ENCODE measurements around the gene DTNBP1. TPM values are rescaled to one million over a fixed set of nuclear protein-coding genes. Genes with fewer than 3 reads are reported as not detected.

The DTNBP1 gene
- total and polyA plus RNA-seq, 2 of the 13 experiments (the other 11 are each of a cell fraction or from before 2014, with no cell fraction given), result 6.6 to 19.1 TPM

DNA sequence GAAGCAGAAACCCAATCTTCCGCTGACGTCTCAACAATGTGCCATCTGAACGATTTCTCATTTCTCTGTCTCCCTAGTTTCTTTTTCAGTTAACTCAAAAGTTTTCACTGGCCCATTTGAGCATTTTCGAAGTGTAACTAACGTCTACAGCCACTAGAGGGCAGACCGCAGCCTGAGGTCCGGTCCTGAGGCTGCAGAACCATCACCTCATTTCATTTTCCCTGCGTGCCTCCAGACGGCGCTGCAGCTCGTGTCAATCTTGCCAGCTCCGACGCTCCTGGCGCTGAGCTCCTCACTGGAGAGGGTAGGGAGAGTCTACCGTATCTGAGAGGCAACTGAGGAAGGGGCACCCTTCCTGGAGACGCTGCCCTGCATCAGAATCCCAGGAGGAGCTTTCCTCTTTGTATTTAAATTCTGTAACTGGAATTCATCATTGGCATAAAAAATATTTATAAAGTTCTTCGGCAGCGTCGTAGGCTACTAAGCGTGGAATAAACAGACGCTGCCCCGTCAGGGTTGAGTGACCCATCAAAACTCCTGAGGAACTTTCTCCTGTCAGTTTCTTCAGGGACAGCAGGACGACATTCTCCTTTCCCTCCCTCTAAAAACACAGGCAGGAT, 28.5 kb upstream of the DTNBP1 start:
- ChIA-PET POLR2A (interaction anchor here (0.8 kb wide), 1 partner anchor 437 kb away, joined by 3 read pairs; the partner anchor contains the start of gene MYLIP), CTCF (ENCODE audit: low intra/inter-chr PET ratio, low total read pairs) (interaction anchor here (1.7 to 4.1 kb wide), 5 partner anchors 438 to 515 kb away, joined by 10 to 82 read pairs (median 19); partner anchors contain the start of gene MYLIP)
- peaks cover 0 to 8% of the 10 kb centered on the region in 2 experiments; a peak in 1 of 5 replicates for H3K27me3 ChIP-seq (ENCODE audit: control insufficient read depth in 1 of 2, insufficient read depth in 2 of 2, low read length in 2 of 2)
- peak; percentile 87 for FAIRE-seq
- whole genome bisulfite sequencing (ENCODE audit: low lambda C conversion rate), result 16% methylated on average over 23 of the region's 23 CpGs
- H3K4me3 ChIP-seq (replicated peaks in 1 of 3; ENCODE audit: insufficient read depth in 1 of 3, low read depth in 2 of 3, low read length in 3 of 3), result no peak overlapping the region
- no peaks in the 10 kb centered on the region for H3K36me3 ChIP-seq (replicated peaks in 1 of 2; ENCODE audit: control insufficient read depth in 1 of 2, insufficient read depth in 2 of 2, low read length in 2 of 2)
- BruUV-seq (replicated peaks), result no TSS peak
- ATAC-seq, result peak; percentile 99
- no peaks in the 10 kb centered on the region for H3K79me2 ChIP-seq (ENCODE audit: insufficient read depth, low read length)
- in situ Hi-C loops (cut with HindIII; ENCODE audit: extremely low pct_ligation_motif_present, low pct_unique_long_range_greater_than_20kb) (loop anchor here (5.0 kb wide), 1 partner anchor 496 kb away; no protein-coding TSS in a partner anchor), intact Hi-C loops (cut with micrococcal nuclease; ENCODE audit: unreplicated experiment) (loop anchor here (1.0 kb wide), 4 partner anchors 438 to 515 kb away; partner anchors contain the start of gene MYLIP)
- no peak overlapping the region for H3K9ac ChIP-seq (ENCODE audit: insufficient read depth, low read depth, low read length)
- H3K4me1 ChIP-seq (ENCODE audit: insufficient read depth, low read length), result peaks cover 9% of the 10 kb centered on the region
- H4K20me1 ChIP-seq (ENCODE audit: insufficient read depth, low read length), result no peaks in the 10 kb centered on the region
- peak overlapping the region; percentile 14 for H3K4me2 ChIP-seq (ENCODE audit: low read depth, low read length)
- no peak overlapping the region for H2AFZ ChIP-seq (ENCODE audit: low read length)
- H3K27ac ChIP-seq (ENCODE audit: extremely low read length, insufficient read depth, low read length), result no peak overlapping the region
- H3K9me3 ChIP-seq (ENCODE audit: low read length), result no peaks in the 10 kb centered on the region
- DNase-seq (ENCODE audit: low spot score), result peak; percentile 81
- TF ChIP-seq LCORL (IDR thresholded peaks at IDR 0.05), result no peak
- peak; percentile 53; the same call in 1 of the 2 replicates for TF ChIP-seq LCORL (CRISPR knock-in tag; IDR thresholded peaks at IDR 0.05)
- TF ChIP-seq ZNF225 (CRISPR knock-in tag; IDR thresholded peaks at IDR 0.05), result no peak
- TF ChIP-seq ZNF317 (CRISPR knock-in tag; IDR thresholded peaks at IDR 0.05), result no peak
- TF ChIP-seq RXRB (CRISPR knock-in tag; IDR thresholded peaks at IDR 0.05; ENCODE audit: borderline replicate concordance), result peak; percentile 77; the same call in 1 of the 2 replicates
- TF ChIP-seq, protein P1, sequence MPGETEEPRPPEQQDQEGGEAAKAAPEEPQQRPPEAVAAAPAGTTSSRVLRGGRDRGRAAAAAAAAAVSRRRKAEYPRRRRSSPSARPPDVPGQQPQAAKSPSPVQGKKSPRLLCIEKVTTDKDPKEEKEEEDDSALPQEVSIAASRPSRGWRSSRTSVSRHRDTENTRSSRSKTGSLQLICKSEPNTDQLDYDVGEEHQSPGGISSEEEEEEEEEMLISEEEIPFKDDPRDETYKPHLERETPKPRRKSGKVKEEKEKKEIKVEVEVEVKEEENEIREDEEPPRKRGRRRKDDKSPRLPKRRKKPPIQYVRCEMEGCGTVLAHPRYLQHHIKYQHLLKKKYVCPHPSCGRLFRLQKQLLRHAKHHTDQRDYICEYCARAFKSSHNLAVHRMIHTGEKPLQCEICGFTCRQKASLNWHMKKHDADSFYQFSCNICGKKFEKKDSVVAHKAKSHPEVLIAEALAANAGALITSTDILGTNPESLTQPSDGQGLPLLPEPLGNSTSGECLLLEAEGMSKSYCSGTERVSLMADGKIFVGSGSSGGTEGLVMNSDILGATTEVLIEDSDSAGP (CRISPR knock-in tag; IDR thresholded peaks at IDR 0.05; ENCODE audit: borderline replicate concordance), result peak; percentile 71
- TF ChIP-seq ZNF329 (CRISPR knock-in tag; IDR thresholded peaks at IDR 0.05; ENCODE audit: low read depth), result no peak
- TF ChIP-seq, protein P2, sequence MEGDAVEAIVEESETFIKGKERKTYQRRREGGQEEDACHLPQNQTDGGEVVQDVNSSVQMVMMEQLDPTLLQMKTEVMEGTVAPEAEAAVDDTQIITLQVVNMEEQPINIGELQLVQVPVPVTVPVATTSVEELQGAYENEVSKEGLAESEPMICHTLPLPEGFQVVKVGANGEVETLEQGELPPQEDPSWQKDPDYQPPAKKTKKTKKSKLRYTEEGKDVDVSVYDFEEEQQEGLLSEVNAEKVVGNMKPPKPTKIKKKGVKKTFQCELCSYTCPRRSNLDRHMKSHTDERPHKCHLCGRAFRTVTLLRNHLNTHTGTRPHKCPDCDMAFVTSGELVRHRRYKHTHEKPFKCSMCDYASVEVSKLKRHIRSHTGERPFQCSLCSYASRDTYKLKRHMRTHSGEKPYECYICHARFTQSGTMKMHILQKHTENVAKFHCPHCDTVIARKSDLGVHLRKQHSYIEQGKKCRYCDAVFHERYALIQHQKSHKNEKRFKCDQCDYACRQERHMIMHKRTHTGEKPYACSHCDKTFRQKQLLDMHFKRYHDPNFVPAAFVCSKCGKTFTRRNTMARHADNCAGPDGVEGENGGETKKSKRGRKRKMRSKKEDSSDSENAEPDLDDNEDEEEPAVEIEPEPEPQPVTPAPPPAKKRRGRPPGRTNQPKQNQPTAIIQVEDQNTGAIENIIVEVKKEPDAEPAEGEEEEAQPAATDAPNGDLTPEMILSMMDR (CRISPR knock-in tag; IDR thresholded peaks at IDR 0.05), result peak; percentile 100
- TF ChIP-seq, protein P3, sequence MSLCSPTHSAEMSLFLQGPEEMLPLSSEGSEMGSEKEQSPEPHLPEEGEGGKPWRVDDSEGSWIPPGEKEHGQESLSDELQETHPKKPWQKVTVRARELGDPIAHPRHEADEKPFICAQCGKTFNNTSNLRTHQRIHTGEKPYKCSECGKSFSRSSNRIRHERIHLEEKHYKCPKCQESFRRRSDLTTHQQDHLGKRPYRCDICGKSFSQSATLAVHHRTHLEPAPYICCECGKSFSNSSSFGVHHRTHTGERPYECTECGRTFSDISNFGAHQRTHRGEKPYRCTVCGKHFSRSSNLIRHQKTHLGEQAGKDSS (CRISPR knock-in tag; IDR thresholded peaks at IDR 0.05; ENCODE audit: borderline replicate concordance, low read depth), result peak; percentile 85; the same call in 1 of the 2 replicates
- no peak for TF ChIP-seq EEA1 (CRISPR knock-in tag; IDR thresholded peaks at IDR 0.05; ENCODE audit: borderline replicate concordance)
- TF ChIP-seq ZSCAN25 (CRISPR knock-in tag; IDR thresholded peaks at IDR 0.05), result peak; percentile 54; the same call in 1 of the 2 replicates
- no peak for TF ChIP-seq ZNF12 (CRISPR knock-in tag; IDR thresholded peaks at IDR 0.05)
- peak; percentile 38; the same call in 1 of the 2 replicates for TF ChIP-seq PPARG (CRISPR knock-in tag; conservative IDR thresholded peaks at IDR 0.05)
- TF ChIP-seq AHR (CRISPR knock-in tag; IDR thresholded peaks at IDR 0.05), result peak; percentile 71; the same call in 1 of the 2 replicates
- 0 out of 2 replicates have a peak, but pooled peaks have one; percentile 47 for TF ChIP-seq CHD2 (IDR thresholded peaks at IDR 0.05; ENCODE audit: low read depth, low read length)

Measured in HepG2 (cell line).